ENCODE data around the gene EFNA5.

The EFNA5 gene

DNA sequence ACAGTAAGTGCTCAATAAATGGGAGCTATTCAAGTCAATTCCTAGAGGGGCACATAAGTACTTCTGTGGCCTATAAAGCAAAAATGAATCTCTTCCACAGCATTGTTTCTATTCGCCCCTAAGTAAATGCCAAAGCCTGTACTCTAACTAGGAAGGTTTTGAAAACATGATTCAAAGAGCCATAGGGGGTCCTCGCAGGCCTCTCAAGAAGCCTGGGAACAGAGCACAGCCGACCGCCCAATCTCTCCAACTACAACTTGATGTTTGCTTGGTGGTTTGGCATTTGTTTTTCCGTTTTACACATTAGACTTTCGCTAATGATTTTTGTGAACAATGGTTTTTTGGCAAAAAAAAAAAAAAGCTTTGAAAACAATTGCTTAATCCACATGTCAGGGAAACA, 19.4 kb downstream of the EFNA5 start:
- DNase-seq = no peak
- Histone ChIP-seq H3K9ac (ENCODE audit: low read depth, low read length) (no peak overlapping the region), H3K27me3 (ENCODE audit: insufficient read depth, low read length, poor library complexity) (no peaks in the 10 kb centered on the region), H3K36me3 (ENCODE audit: insufficient read depth, low read length) (no peaks in the 10 kb centered on the region), H3K9me3 (ENCODE audit: insufficient read depth, low read length, severe bottlenecking) (no peaks in the 10 kb centered on the region), H3K4me2 (ENCODE audit: insufficient read depth, low read length) (no peak overlapping the region), H4K20me1 (ENCODE audit: insufficient read depth, low read length) (no peaks in the 10 kb centered on the region), H3K79me2 (ENCODE audit: insufficient read depth, low read length) (no peaks in the 10 kb centered on the region), H2AFZ (ENCODE audit: low read depth, low read length) (no peak overlapping the region), H3K27ac (ENCODE audit: low read length) (no peak overlapping the region), H3K4me1 (ENCODE audit: insufficient read depth, low read length) (no peaks in the 10 kb centered on the region), H3K4me3 (ENCODE audit: low read depth in 1 of 2, low read length in 2 of 2) (no peak overlapping the region)
- no peak for ATAC-seq (ENCODE audit: insufficient read depth, low read depth)
- TF ChIP-seq EZH2 (IDR thresholded peaks at IDR 0.05; ENCODE audit: borderline replicate concordance, low read depth, low read length, severe bottlenecking) = no peak
- TF ChIP-seq, protein P1, sequence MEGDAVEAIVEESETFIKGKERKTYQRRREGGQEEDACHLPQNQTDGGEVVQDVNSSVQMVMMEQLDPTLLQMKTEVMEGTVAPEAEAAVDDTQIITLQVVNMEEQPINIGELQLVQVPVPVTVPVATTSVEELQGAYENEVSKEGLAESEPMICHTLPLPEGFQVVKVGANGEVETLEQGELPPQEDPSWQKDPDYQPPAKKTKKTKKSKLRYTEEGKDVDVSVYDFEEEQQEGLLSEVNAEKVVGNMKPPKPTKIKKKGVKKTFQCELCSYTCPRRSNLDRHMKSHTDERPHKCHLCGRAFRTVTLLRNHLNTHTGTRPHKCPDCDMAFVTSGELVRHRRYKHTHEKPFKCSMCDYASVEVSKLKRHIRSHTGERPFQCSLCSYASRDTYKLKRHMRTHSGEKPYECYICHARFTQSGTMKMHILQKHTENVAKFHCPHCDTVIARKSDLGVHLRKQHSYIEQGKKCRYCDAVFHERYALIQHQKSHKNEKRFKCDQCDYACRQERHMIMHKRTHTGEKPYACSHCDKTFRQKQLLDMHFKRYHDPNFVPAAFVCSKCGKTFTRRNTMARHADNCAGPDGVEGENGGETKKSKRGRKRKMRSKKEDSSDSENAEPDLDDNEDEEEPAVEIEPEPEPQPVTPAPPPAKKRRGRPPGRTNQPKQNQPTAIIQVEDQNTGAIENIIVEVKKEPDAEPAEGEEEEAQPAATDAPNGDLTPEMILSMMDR (IDR thresholded peaks at IDR 0.05; ENCODE audit: borderline replicate concordance, extremely low read depth, low read length, poor library complexity, severe bottlenecking) = no peak

DNA sequence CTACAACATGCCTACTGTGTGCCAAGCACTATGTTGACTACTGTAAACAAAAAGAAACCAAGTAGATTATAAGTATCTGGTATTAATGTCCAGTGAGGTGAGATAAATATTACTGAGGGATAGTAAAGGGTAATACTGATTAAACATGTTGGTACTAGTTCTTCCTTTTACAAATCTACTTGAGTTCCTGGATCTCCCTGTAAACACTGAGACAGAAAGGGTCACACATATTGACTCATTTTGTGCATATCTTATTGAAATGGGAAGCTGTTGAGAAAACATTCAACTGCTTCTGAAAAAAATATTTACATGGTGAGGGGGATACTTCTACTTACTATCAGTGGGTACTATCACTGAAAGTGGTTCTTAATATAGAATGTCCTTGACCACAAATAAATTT, 24.3 kb downstream of the EFNA5 start:
- no peak for DNase-seq
- no peak overlapping the region for H3K4me3 ChIP-seq (ENCODE audit: low read depth in 1 of 2, low read length in 2 of 2)
- no peak for TF ChIP-seq EZH2 (IDR thresholded peaks at IDR 0.05; ENCODE audit: borderline replicate concordance, low read depth, low read length, severe bottlenecking)
- TF ChIP-seq, protein P1 (IDR thresholded peaks at IDR 0.05; ENCODE audit: borderline replicate concordance, extremely low read depth, low read length, poor library complexity, severe bottlenecking) = no peak
- no peaks in the 10 kb centered on the region for H3K9me3 ChIP-seq (ENCODE audit: insufficient read depth, low read length, severe bottlenecking)
- H4K20me1 ChIP-seq (ENCODE audit: insufficient read depth, low read length) = no peaks in the 10 kb centered on the region
- H3K9ac ChIP-seq (ENCODE audit: low read depth, low read length) = no peak overlapping the region
- H3K4me2 ChIP-seq (ENCODE audit: insufficient read depth, low read length) = no peak overlapping the region
- ATAC-seq (ENCODE audit: insufficient read depth, low read depth) = no peak
- no peaks in the 10 kb centered on the region for H3K79me2 ChIP-seq (ENCODE audit: insufficient read depth, low read length)
- no peaks in the 10 kb centered on the region for H3K27me3 ChIP-seq (ENCODE audit: insufficient read depth, low read length, poor library complexity)
- no peaks in the 10 kb centered on the region for H3K36me3 ChIP-seq (ENCODE audit: insufficient read depth, low read length)
- H2AFZ ChIP-seq (ENCODE audit: low read depth, low read length) = no peak overlapping the region
- H3K4me1 ChIP-seq (ENCODE audit: insufficient read depth, low read length) = no peaks in the 10 kb centered on the region
- no peak overlapping the region for H3K27ac ChIP-seq (ENCODE audit: low read length)

DNA sequence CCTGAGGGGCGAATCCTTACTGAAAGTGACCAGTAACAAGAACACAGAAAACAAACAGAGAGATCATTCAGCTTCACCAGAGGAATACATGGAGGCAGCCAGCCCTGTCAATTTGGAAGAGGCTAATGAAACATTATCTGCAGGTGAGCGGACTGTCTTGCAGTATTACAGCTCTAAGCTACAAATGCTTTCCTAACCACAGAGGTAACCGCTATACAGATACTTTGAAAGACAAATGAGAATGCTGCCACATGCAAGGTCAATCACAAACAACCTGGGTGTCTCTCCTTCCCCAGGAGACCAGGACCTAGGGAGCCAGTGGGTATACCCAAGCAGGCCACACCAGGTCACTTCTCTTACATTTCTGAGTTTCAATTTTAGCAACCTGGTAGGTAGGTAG, 30.2 kb downstream of the EFNA5 start:
- Histone ChIP-seq H3K4me2 (ENCODE audit: insufficient read depth, low read length) (no peak overlapping the region), H3K4me3 (ENCODE audit: low read depth in 1 of 2, low read length in 2 of 2) (no peak overlapping the region), H3K9ac (ENCODE audit: low read depth, low read length) (no peak overlapping the region), H3K27me3 (ENCODE audit: insufficient read depth, low read length, poor library complexity) (no peaks in the 10 kb centered on the region), H2AFZ (ENCODE audit: low read depth, low read length) (no peak overlapping the region), H3K36me3 (ENCODE audit: insufficient read depth, low read length) (no peaks in the 10 kb centered on the region), H4K20me1 (ENCODE audit: insufficient read depth, low read length) (no peaks in the 10 kb centered on the region), H3K9me3 (ENCODE audit: insufficient read depth, low read length, severe bottlenecking) (no peaks in the 10 kb centered on the region), H3K79me2 (ENCODE audit: insufficient read depth, low read length) (no peaks in the 10 kb centered on the region), H3K27ac (ENCODE audit: low read length) (no peak overlapping the region), H3K4me1 (ENCODE audit: insufficient read depth, low read length) (no peaks in the 10 kb centered on the region)
- no peak for TF ChIP-seq EZH2 (IDR thresholded peaks at IDR 0.05; ENCODE audit: borderline replicate concordance, low read depth, low read length, severe bottlenecking)
- TF ChIP-seq, protein P1 (IDR thresholded peaks at IDR 0.05; ENCODE audit: borderline replicate concordance, extremely low read depth, low read length, poor library complexity, severe bottlenecking) = no peak
- DNase-seq (no peak), ATAC-seq (ENCODE audit: insufficient read depth, low read depth) (no peak)

DNA sequence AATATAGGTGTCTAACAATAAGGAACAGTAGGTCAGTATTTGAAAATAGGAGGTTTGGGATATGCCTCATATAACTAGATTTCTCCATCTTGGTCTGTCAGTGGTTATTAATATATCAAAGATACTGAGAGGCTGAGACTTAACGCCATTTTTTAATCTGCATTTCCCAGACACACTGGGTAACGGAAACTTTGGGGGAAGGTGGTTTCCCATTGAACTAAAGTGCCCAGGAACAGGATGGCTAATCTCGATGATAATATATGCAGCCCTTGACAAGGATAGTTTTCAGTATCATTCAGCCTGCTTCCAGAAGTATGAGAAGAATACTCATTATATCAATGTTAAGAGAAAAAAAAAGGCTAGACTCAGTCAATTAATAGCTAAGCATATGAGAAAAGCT, 30.7 kb downstream of the EFNA5 start:
- Histone ChIP-seq H3K36me3 (ENCODE audit: insufficient read depth, low read length) (no peaks in the 10 kb centered on the region), H3K79me2 (ENCODE audit: insufficient read depth, low read length) (no peaks in the 10 kb centered on the region), H3K9ac (ENCODE audit: low read depth, low read length) (no peak overlapping the region), H3K9me3 (ENCODE audit: insufficient read depth, low read length, severe bottlenecking) (no peaks in the 10 kb centered on the region), H3K4me3 (ENCODE audit: low read depth in 1 of 2, low read length in 2 of 2) (no peak overlapping the region), H2AFZ (ENCODE audit: low read depth, low read length) (no peak overlapping the region), H4K20me1 (ENCODE audit: insufficient read depth, low read length) (no peaks in the 10 kb centered on the region), H3K27me3 (ENCODE audit: insufficient read depth, low read length, poor library complexity) (no peaks in the 10 kb centered on the region), H3K4me2 (ENCODE audit: insufficient read depth, low read length) (no peak overlapping the region), H3K4me1 (ENCODE audit: insufficient read depth, low read length) (no peaks in the 10 kb centered on the region), H3K27ac (ENCODE audit: low read length) (no peak overlapping the region)
- ATAC-seq (ENCODE audit: insufficient read depth, low read depth) (no peak), DNase-seq (no peak)
- TF ChIP-seq EZH2 (IDR thresholded peaks at IDR 0.05; ENCODE audit: borderline replicate concordance, low read depth, low read length, severe bottlenecking) = no peak
- TF ChIP-seq, protein P1 (IDR thresholded peaks at IDR 0.05; ENCODE audit: borderline replicate concordance, extremely low read depth, low read length, poor library complexity, severe bottlenecking) = no peak

Measured in DND-41 (cell line).